HG02884 (cell line): ENCODE measurements around the gene PRSS8.

Source experiments
- ATAC-seq: cut with Tn5 transposase; IDR thresholded peaks from one replicate; pipeline ENCODE4 v1.9.1; 2021; ENCODE audit warnings: mild to moderate bottlenecking, moderate library complexity; ENCODE audit not compliant: unreplicated experiment

PRSS8 gene

DNA sequence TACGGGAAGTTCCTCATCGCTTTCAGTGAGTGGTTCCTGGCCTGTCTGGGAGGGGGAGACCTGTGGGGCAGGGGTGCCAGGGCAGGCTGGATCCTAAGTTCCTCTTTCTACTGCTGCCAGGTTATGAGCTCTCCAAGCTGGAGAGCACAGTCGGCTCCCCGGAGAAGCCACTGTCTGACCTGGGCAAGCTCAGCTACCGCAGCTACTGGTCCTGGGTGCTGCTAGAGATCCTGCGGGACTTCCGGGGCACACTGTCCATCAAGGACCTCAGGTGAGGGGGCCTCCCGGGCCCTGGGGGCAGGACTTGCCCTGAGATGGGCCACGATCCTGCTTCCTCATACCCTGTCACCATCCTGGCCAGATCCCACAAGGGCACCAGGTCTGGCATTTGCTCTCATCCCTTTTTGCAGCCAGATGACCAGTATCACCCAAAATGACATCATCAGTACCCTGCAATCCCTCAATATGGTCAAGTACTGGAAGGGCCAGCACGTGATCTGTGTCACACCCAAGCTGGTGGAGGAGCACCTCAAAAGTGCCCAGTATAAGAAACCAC, 5.1 kb downstream of the PRSS8 start:
- ATAC-seq: no peak

DNA sequence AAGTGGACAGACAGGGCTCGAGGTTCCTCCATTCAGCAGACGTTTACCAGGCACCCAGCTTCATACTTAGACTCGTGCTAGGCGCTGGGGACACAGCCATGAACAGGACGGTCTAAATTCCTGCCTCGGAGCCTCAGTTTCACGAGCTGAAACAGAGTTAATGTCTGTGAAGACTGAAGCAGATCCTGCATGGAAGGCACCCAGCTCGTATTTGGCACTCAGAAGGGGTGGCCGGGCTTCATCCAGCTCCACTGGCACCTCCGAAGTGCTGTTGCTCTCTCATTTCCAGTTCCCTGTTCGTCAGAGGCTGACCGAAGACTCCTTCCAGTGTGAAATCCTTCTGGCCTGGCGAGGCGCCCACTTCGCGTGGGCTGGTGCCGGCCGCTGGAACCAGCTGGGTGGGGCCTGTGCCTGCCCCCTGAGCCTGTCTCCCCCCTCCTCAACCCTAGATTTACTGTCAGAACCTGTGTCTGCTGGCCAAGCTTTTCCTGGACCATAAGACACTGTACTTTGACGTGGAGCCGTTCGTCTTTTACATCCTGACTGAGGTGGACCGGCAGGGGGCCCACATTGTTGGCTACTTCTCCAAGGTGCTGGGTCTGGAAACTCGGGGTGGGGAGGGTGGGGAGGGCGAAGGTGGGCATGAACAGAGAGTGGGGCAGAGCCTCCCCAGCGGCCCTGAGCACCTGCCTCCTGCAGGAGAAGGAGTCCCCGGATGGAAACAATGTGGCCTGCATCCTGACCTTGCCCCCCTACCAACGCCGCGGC, 5.8 kb downstream of the PRSS8 start:
- no peak for ATAC-seq

- ATAC-seq: no peak
Measured at GRCh38 chr16:31128711-31129567, 6.6 kb downstream of the PRSS8 start.

DNA sequence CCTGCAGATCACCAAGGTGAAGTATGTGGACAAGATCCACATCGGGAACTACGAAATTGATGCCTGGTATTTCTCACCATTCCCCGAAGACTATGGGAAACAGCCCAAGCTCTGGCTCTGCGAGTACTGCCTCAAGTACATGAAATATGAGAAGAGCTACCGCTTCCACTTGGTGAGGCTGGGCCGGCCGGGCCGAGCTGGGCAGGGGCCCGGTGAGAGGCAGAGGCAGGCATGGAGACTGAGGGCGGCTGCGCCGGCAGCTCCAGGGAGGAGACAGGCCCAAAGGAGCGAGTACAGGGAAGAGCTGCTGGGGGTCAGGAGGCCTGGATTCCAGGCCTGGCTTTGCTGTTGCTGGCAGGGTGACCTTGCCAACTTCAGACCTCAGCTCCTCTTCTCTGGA, 8.3 kb downstream of the PRSS8 start:
- ATAC-seq: no peak

GRCh38 chr16:31125844-31126243, 9.7 kb downstream of the PRSS8 start:
- ATAC-seq: no peak

DNA sequence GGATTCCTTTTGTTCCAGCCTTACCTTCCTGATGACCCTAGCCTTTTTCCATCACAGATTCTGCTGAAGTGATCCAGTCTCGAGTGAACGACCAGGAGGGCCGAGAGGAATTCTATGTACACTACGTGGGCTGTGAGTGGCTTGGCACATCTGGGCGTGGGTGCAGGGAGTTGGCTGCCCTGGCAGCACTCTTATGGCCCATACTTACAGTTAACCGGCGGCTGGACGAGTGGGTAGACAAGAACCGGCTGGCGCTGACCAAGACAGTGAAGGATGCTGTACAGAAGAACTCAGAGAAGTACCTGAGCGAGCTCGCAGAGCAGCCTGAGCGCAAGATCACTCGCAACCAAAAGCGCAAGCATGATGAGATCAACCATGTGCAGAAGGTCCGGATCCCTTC, 15.4 kb downstream of the PRSS8 start:
- no peak for ATAC-seq

- no peak for ATAC-seq
Measured at GRCh38 chr16:31118223-31119155, 17.0 kb downstream of the PRSS8 start.

GRCh38 chr16:31117384-31118222, 17.9 kb downstream of the PRSS8 start, which contains the start of gene KAT8:
TSS of gene KAT8 (plus strand) at chr16:31117664. CDS start at chr16:31117682, 18 bp downstream.
- peak; percentile 88 for ATAC-seq

GRCh38 chr16:31114468-31114867, 21.1 kb downstream of the PRSS8 start:
- no peak for ATAC-seq

DNA sequence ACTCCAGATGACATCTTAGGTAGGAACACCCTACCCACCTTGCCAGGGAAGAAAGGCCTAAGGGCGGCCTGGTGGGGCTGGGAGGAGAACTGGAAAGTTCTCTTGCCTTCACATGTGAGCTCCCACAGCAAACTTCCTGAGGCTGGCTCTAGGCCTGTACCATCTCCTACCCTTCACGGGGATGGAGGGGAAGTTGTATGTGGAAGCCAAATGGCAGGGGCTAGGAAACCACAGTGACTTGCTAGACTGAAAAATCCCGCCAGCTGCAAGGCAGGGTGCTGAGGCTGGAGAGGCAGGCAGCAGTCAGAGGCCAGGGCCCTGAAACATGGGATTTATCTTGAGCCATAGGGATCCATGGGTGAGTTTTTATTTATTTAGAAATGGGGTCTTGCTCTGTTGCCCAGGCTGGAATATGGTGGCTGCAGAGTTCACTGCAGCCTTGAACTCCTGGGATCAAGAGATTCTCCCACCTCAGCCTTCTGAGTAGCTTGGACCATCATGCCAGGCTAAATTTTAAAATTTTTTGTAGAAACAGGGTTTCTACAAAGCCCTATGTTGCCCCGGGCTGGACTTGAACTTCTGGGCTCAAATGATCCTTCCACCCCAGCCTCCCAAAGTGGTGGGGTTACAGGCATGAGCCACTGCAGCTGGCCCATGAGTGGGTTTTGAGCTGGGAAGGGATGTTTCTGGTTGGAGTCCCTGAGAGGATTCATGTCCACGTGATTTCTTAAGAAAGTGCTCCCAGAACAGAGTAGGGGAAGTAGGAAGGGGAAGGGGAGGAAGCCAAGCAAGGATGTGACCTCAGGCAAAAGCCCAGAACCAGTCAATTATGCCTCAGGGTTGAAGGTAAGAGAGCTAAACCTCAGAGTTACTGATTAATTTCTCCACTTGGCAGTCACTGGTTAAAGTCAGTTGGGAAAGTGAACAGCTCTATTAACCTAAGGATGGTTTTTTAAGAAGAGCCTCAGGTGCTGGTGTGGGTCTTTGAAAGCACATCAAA, 22.1 kb downstream of the PRSS8 start:
- ATAC-seq: no peak

- no peak for ATAC-seq
Measured at GRCh38 chr16:31112711-31113110, 22.8 kb downstream of the PRSS8 start.

DNA sequence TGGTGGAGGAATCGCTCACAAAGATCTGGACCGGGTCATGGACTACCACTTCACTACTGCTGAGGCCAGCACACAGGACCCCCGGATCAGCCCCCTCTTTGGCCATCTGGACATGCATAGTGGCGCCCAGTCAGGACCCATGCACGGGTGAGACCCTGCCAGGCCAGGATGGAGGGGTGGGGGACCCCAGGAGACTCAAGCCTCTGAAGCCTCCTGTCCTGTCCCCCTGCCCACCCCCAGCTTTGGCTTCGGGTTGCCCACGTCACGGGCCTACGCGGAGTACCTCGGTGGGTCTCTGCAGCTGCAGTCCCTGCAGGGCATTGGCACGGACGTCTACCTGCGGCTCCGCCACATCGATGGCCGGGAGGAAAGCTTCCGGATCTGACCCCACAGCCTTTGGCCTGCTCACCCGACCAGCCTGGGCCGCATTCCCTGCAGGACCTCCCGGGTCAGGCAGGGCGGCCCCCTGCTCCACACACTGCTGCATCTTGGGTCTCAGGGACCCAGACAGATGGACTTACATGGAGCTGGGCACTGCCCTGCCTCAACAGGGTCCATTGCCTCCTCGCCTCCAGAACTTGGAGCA, 23.6 kb downstream of the PRSS8 start:
- ATAC-seq: no peak

DNA sequence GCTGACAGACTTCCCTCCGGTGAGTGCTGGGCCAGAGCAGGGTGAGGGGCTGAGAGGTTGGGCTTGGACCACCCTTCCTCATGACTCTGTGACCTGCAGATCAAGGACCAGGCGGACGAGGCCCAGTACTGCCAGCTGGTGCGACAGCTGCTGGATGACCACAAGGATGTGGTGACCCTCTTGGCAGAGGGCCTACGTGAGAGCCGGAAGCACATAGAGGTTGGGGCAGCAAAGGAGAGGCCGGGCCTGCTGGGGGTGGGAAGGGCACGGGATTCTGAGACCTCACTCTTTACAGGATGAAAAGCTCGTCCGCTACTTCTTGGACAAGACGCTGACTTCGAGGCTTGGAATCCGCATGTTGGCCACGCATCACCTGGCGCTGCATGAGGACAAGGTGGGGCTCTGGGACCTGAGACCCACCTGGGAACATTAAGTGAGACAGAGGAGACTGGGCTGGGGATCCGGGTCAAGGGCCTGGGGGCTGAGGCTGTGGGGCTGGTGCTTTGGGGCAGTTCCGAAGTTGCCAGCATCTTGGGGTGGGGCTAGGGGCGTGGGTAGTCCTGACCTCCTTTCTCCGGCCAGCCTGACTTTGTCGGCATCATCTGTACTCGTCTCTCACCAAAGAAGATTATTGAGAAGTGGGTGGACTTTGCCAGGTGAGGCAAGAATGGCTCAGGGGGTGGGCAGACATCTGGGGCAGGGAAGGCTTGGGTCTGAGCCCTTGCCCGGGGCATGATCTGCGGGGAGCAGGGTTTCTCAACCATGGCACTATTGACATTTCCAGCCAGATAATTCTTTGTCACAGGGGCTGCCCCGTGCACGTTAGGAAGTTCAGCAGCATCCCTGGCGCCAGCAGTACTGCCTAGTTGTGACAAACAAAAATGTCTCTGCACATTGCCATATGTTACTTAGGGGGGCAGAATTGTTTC, 25.2 kb downstream of the PRSS8 start:
- ATAC-seq: no peak

DNA sequence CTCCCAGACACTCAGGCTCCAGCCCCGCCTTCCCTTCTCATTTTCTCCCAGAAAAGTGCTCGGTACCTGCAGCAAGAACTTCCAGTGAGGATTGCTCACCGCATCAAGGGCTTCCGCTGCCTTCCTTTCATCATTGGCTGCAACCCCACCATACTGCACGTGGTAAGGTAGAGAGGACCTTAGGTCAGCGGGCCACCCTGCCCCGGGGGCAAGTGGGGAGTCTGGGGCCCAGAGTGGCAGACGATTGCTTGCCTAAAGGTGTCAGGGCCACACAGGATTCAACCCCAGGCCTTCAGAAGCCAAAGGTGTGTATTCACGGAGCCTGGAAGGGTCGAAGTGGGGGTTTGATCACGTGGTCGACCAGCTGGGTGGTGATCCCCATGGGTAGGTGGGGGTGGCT, 25.9 kb downstream of the PRSS8 start:
- ATAC-seq: no peak

DNA sequence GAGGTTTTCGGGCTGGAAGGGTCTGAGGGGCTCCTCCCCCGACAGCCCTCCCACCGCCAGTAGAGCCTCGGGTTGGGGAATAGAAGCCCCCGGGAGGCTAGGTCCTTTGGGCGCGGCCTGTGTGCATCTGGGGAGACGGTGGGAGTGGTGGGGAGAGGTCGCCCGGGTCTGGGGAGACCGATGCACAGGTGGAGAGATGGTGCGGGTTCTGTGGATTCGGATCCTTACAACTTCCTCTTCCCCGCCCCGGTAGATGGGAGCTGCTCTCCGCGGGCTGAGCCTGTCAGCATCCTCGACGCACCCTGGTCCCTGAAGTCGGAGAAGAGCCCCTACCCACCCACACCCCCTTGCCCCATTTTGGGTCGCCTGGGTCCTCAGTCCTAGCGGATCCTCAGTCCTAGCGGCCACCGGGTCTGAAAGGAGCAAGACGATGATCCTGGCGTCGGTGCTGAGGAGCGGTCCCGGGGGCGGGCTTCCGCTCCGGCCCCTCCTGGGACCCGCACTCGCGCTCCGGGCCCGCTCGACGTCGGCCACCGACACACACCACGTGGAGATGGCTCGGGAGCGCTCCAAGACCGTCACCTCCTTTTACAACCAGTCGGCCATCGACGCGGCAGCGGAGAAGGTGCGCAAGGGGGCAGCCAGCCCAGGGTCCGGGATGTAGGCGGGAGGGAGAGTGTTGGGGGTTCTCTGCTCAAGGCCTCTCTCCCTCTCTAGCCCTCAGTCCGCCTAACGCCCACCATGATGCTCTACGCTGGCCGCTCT, 26.6 kb downstream of the PRSS8 start:
- ATAC-seq: no peak

DNA sequence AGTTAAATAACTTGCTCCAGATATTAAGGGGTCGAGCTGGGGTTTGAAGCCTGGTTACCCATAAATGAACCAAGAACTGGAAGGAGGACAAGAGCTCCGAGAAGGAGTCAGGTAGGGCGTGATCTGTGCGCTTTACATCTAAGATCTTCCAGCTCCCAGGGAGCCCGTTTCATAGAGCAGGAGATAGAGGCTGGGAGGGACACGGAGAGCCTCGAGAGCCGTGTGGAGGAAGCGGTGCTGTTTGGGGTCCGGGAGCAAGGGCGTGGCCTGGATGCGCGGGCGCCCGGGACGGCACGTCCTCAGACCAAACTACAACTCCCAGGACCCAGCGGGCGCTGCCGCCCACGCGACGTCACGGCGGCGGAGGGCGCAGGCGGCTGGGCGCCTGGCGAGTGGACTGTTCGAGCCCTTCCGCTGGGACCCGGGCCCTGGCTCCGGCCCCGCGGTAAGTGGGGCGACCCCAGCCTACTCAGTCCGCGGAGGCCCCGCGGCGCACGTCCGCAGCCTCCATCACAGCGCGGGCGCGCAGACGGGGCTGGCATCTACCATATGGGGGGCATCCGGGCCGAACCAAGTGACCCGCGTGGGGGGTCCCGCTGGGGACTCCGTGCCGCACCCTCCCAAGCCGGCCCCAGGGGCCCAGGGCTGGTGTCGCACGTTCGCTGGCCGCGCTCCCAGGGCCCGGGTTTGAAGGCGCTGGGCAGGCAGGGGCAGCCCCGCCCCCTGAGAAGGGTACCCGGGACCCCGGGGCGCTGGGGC, 27.3 kb downstream of the PRSS8 start, which contains the start of gene BCKDK:
TSS of gene BCKDK (plus strand) at position 352 of the 759 bp plus-strand sequence. CDS start 838 bp downstream, outside the sequence.
- peak; percentile 69 for ATAC-seq
